ENCODE data around the gene MRAS. TPM values are rescaled to one million over a fixed set of nuclear protein-coding genes. Genes with fewer than 3 reads are reported as not detected.

MRAS gene
- total and polyA plus RNA-seq, 2 of the 8 experiments (the other 6 are each of a cell fraction or from before 2014, with no cell fraction given), result 10.6 to 16.2 TPM

DNA sequence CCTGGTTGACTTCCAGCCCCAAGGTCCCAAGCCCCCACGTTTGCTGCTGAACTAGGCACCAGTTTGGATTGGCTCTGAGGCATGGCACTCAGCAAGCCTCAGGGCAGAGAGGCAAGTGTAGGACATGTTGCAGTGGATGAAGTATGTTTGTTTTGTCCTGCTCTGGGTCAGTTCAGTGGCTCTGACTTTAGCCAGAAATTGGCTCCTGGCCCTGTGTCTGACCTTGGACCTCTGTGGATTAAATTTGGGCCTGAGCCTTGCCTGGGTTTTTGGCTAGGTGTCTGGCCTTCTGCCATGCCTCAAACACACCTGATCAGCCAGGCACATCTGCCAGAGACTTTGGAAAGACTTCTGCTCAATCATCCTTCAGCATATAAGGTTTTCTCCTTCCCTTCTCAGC is 3.6 kb upstream of the MRAS start:
- Histone ChIP-seq H4K20me1 (replicated peaks in 1 of 2; ENCODE audit: control insufficient read depth in 1 of 2, insufficient read depth in 2 of 2, low read length in 2 of 2) (no peaks in the 10 kb centered on the region), H3K4me2 (ENCODE audit: insufficient read depth in 1 of 2, low read depth in 2 of 2, low read length in 2 of 2) (no peak overlapping the region), H3K14ac (ENCODE audit: insufficient read length) (no peak overlapping the region), H3K9me3 (ENCODE audit: insufficient read depth in 2 of 2, low read depth in 1 of 2, low read length in 1 of 2) (no peaks in the 10 kb centered on the region), H2AK5ac (ENCODE audit: low read depth, low read length) (no peak overlapping the region), H4K8ac (ENCODE audit: extremely low read depth, insufficient read depth, low read length) (no peak overlapping the region), H3K23ac (ENCODE audit: insufficient read length) (no peak overlapping the region), H3K79me1 (ENCODE audit: low read depth, low read length) (no peaks in the 10 kb centered on the region), H2BK5ac (ENCODE audit: low read depth, low read length) (peak overlapping the region; percentile 52; the same call in 1 of the 2 replicates), H3K56ac (replicated peaks; ENCODE audit: insufficient read length, low read depth, low read length) (no peak overlapping the region), H3K23me2 (ENCODE audit: low read depth, low read length) (peaks cover 2% of the 10 kb centered on the region; the same call in 1 of the 2 replicates), H3K79me2 (ENCODE audit: control insufficient read depth in 1 of 2, insufficient read depth in 2 of 2, low read length in 2 of 2) (no peaks in the 10 kb centered on the region), H4K5ac (ENCODE audit: insufficient read length, low read depth, low read length) (no peak overlapping the region), H2BK12ac (ENCODE audit: low read depth, low read length) (no peak overlapping the region), H3K18ac (ENCODE audit: extremely low read depth, low read length) (no peak overlapping the region), H3K27me3 (replicated peaks in 1 of 4; ENCODE audit: control insufficient read depth in 3 of 4, extremely low read depth in 1 of 4, insufficient read depth in 3 of 4, low read length in 3 of 4) (peaks cover 0 to 13% (median 4%) of the 10 kb centered on the region in 4 experiments; a peak in 3 of 7 replicates), H3K4me1 (replicated peaks in 1 of 4; ENCODE audit: control insufficient read depth in 3 of 4, insufficient read depth in 4 of 4, low read length in 3 of 4) (peaks cover 0 to 6% (median 4%) of the 10 kb centered on the region in 4 experiments; a peak in 3 of 7 replicates), H3K9ac (replicated peaks in 1 of 4; ENCODE audit: extremely low read depth in 1 of 4, low read depth in 3 of 4, low read length in 3 of 4) (no peak overlapping the region), H3K4ac (replicated peaks; ENCODE audit: insufficient read length, low read depth, low read length) (no peak overlapping the region), H2BK15ac (ENCODE audit: low read length) (no peak overlapping the region), H2BK20ac (ENCODE audit: low read length) (no peak overlapping the region), H3K4me3 (ENCODE audit: extremely low read depth in 1 of 4, insufficient read depth in 2 of 4, low read depth in 3 of 4, low read length in 4 of 4) (no peak overlapping the region), H4K91ac (replicated peaks; ENCODE audit: insufficient read length, low read length) (no peak overlapping the region), H2AFZ (ENCODE audit: low read length) (no peak overlapping the region), H2BK120ac (replicated peaks; ENCODE audit: low read depth, low read length) (no peak overlapping the region), H3K36me3 (ENCODE audit: control insufficient read depth in 2 of 4, insufficient read depth in 4 of 4, low read length in 3 of 4) (no peaks in the 10 kb centered on the region), H3K27ac (ENCODE audit: low read depth, low read length) (no peak overlapping the region)
- FAIRE-seq, result no peak
- POLR2A ChIA-PET (ENCODE audit: partially characterized antibody), result interaction anchor here (1.2 kb wide), 1 partner anchor 56 kb away, joined by 3 read pairs; no protein-coding TSS in a partner anchor
- CTCF ChIA-PET (ENCODE audit: partially characterized antibody), result interaction anchor here (0.6 to 8.5 kb wide), 8 partner anchors 8 to 1791 kb away, joined by 3 to 66 read pairs (median 4); no protein-coding TSS in a partner anchor
- no peak for DNase-seq (ENCODE audit: low read depth in 1 of 2, low spot score in 2 of 2)
- WGBS, 2 experiments (ENCODE audit: extremely low coverage in 1 of 2, insufficient coverage in 1 of 2, insufficient read length in 1 of 2, insufficient replicate concordance in 2 of 2, low coverage in 1 of 2, low lambda C conversion rate in 2 of 2, missing lambda C conversion rate in 1 of 2), result 83% methylated on average over 1 of the region's 1 CpG; no CpG with 5 or more reads in 1 of the 2 experiments
- TF ChIP-seq GABPA (IDR thresholded peaks at IDR 0.05; ENCODE audit: borderline replicate concordance, insufficient read depth, low read length) (no peak), RBBP5 (IDR thresholded peaks at IDR 0.05; ENCODE audit: borderline replicate concordance, low read depth, low read length) (no peak), NANOG (IDR thresholded peaks at IDR 0.05; ENCODE audit: insufficient read depth, low read depth, low read length, poor library complexity, severe bottlenecking) (no peak)
